GM12865 (cell line): ENCODE measurements around the gene ZSCAN31.

Experiments used
- DNase-seq: peaks from one replicate; pipeline ENCODE4 v3.0.0; 2010; ENCODE audit warnings: low read depth
- H3K4me3 ChIP-seq: 2 replicates; pipeline ENCODE4 v1.5.1; 2011; ENCODE audit warnings: mild to moderate bottlenecking, low read depth, low read length, control low read depth
- CTCF ChIP-seq: IDR thresholded peaks from 2 replicates; pipeline ENCODE4 v1.5.1; 2011; ENCODE audit warnings: low read length, control low read depth, low read depth, inconsistent platforms; ENCODE audit not compliant: insufficient read depth; ENCODE audit errors: missing control alignments

Gene ZSCAN31

GRCh38 chr6:28353356-28353755 is 17.4 kb upstream of the ZSCAN31 start:
- DNase-seq, result no peak
- H3K4me3 ChIP-seq, result no peak overlapping the region
- no peak for TF ChIP-seq CTCF

GRCh38 chr6:28351493-28351925 is 15.6 kb upstream of the ZSCAN31 start:
- no peak for DNase-seq
- H3K4me3 ChIP-seq, result no peak overlapping the region
- no peak for TF ChIP-seq CTCF

- no peak for TF ChIP-seq CTCF
- H3K4me3 ChIP-seq, result peak overlapping the region; percentile 99
- no peak for DNase-seq
Measured at GRCh38 chr6:28351087-28351486, 15.1 kb upstream of the ZSCAN31 start.

GRCh38 chr6:28349892-28350737 is 14.2 kb upstream of the ZSCAN31 start, which contains the start of gene ZKSCAN3:
ZKSCAN3 (plus strand) TSS chr6:28349947; CDS start chr6:28359587, 9,640 bp downstream.
- H3K4me3 ChIP-seq, result peak within 1 kb of the TSS; percentile 99
- no peak for TF ChIP-seq CTCF
- peak; percentile 91 for DNase-seq

- H3K4me3 ChIP-seq, result peak overlapping the region; percentile 99
- DNase-seq, result no peak
- TF ChIP-seq CTCF, result no peak
Measured at GRCh38 chr6:28349344-28349891, 13.5 kb upstream of the ZSCAN31 start.

GRCh38 chr6:28347119-28347518 is 11.2 kb upstream of the ZSCAN31 start:
- H3K4me3 ChIP-seq, result no peak overlapping the region
- no peak for DNase-seq
- no peak for TF ChIP-seq CTCF

GRCh38 chr6:28345201-28345600 is 9.3 kb upstream of the ZSCAN31 start:
- TF ChIP-seq CTCF, result no peak
- no peak for DNase-seq
- H3K4me3 ChIP-seq, result no peak overlapping the region
